Activated T-cell treated with anti-CD3 and anti-CD28 coated beads, Interleukin-2, amount 50 U/mL, for 4 hours (primary cell): Measurements from ENCODE around the gene AGPAT2. TPM values are rescaled to one million over a fixed set of nuclear protein-coding genes. Genes with fewer than 3 reads are reported as not detected.

ENCODE experiments used
- ATAC-seq, 2 donors: fragments of 200-7000 bp; cut with Tn5 transposase; one replicate each; pipeline ENCODE4 v1.10.0; 2021
- DNase-seq: peaks from one replicate; pipeline ENCODE4 v3.0.0-alpha.2; 2020
- H3K27me3 Mint-ChIP-seq: one replicate; pipeline ENCODE4 v1.8.0; 2021; ENCODE audit warnings: low read depth, mixed read lengths
- H3K36me3 Mint-ChIP-seq: one replicate; pipeline ENCODE4 v1.8.0; 2022; ENCODE audit warnings: mixed read lengths; ENCODE audit not compliant: insufficient read depth
- H3K4me1 Mint-ChIP-seq: one replicate; pipeline ENCODE4 v1.8.0; 2021; ENCODE audit warnings: low read depth, mixed read lengths
- H3K4me3 Mint-ChIP-seq: one replicate; pipeline ENCODE4 v1.8.0; 2021; ENCODE audit warnings: mild to moderate bottlenecking, moderate library complexity, mixed read lengths
- H3K9me3 Mint-ChIP-seq: one replicate; pipeline ENCODE4 v1.8.0; 2021; ENCODE audit warnings: mixed read lengths
- total RNA-seq, 3 donors: library from RNA; stranded (reverse); gene quantifications; one replicate each; pipeline ENCODE4 v1.2.1, GENCODE V29; 2021

AGPAT2 gene
- total RNA-seq, 3 donors from 2014 or later = 11.4 to 14.3 (median 11.7) TPM

DNA sequence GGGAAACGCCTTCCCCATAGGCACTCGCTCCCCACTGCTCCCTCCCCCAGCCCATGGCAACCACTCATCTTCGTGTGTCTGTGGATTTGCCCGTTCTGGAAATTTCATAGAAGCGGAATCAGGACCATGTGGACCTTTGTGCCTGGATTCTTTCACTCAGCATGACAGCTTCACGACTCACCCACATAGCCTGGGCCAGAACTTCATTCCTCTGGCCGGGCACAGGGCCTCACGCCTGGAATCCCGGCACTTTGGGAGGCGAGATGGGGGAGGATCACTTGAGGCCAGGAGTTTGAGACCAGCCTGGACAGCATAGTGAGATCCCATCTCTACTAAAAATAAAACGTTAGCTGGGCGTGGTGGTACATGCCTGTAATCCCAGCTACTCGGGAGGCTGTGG, 13.0 kb upstream of the AGPAT2 start:
- DNase-seq = no peak
- no peak for ATAC-seq
- Mint-ChIP-seq H3K4me3 (no peak overlapping the region), H3K9me3 (no peaks in the 10 kb centered on the region), H3K4me1 (peaks cover 18% of the 10 kb centered on the region), H3K36me3 (no peaks in the 10 kb centered on the region), H3K27me3 (peaks cover 16% of the 10 kb centered on the region)

DNA sequence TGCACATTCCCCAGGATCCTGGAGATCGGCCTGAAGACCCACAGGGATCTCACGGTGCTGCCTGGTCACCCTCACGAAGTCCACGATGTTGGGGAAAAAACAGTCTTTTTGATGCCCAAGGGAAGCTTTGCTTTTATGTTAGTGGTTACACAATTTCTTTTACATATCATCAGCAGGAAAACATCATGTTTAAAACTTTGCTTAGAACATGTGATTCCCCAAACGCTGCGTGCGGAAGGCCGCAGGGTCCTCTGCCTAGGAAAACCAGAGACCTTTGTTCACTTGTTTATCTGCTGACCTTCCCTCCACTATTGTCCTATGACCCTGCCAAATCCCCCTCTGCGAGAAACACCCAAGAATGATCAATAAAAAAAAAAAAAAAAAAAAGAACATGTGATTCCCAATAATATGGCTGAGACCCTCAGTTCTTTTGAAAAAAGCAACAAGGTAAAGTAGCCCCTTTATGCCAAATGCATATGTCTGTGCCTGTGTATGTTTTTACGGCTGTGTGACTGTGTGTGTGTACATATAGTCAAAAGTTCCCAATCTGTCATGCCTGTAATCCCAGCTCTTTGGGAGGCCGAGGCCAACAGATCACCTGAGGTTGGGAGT, 11.5 kb upstream of the AGPAT2 start:
- DNase-seq (no peak), ATAC-seq (no peak)
- Mint-ChIP-seq H3K9me3 (no peaks in the 10 kb centered on the region), H3K4me1 (peaks cover 18% of the 10 kb centered on the region), H3K27me3 (peaks cover 21% of the 10 kb centered on the region), H3K36me3 (no peaks in the 10 kb centered on the region), H3K4me3 (no peak overlapping the region)

DNA sequence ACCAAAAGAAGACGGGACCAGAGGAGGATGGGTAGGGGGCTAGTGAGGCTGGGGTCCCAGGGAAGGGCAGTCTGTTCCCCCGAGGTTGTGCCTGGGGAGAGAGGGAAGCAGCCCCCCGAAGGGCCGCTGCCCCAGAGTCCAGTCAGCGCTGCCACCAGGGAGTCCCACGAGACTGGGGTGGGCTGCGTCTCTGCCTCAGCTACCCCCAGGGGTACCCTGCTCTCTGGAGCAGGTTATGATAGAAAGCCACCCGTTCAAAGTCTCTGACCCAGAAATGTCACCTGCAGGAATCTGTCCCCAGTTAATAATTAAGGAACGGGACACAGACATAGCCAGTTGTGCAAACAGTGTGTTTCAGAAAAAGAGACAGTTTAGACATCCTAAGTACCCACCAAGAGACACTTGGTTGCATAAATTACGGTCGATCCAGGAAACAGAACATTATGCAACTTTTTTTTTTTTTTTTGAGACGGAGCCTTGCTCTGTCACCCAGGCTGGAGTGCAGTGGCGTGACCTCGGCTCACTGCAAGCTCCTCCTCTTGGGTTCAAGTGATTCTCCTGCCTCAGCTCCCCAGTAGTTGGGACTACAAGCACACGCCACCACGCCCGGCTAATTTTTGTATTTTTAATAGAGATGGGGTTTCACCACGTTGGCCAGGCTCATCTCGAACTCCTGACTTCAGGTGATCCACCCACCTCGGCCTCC, 10.7 kb upstream of the AGPAT2 start:
- no peak for DNase-seq
- Mint-ChIP-seq H3K9me3 (no peaks in the 10 kb centered on the region), H3K4me3 (no peak overlapping the region), H3K4me1 (peaks cover 18% of the 10 kb centered on the region), H3K36me3 (no peaks in the 10 kb centered on the region), H3K27me3 (peaks cover 23% of the 10 kb centered on the region)
- no peak for ATAC-seq

DNA sequence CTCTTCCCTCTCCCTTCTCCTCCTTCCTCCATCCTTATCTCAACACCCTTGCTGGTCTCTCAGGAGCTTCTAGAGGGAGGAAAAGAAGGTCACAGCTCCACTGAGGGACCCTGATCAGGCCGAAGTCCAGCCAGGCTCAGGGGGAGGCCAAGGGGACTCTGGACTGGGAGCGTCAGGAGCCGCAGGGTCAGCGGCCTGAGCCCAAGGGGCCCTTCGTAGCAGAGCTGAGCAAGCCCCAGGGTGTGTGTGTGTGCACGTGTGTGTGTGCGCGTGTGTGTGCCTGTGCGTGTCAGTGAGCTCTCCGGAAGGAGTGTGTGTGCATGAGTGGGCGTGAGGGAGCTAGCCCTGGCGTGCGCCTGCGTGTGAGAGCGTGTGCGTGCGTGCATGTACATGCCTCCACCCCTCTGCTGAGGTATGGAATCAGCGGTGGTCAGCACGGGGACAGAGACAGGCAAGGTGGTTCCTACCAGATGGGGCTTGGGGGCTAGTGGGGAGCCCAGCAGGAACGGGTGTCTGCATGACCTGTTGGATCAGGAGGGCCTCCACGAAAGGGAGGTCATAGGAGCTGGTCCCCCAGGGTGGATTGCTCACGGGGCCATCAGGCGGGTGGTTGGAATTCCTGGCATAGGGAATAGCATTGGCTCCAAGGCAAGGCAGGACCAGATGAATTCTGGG, 10.0 kb upstream of the AGPAT2 start:
- ATAC-seq (no peak), DNase-seq (no peak)
- H3K4me1 Mint-ChIP-seq = peaks cover 18% of the 10 kb centered on the region
- H3K9me3 Mint-ChIP-seq = no peaks in the 10 kb centered on the region
- H3K4me3 Mint-ChIP-seq = no peak overlapping the region
- no peaks in the 10 kb centered on the region for H3K36me3 Mint-ChIP-seq
- H3K27me3 Mint-ChIP-seq = peaks cover 23% of the 10 kb centered on the region

DNA sequence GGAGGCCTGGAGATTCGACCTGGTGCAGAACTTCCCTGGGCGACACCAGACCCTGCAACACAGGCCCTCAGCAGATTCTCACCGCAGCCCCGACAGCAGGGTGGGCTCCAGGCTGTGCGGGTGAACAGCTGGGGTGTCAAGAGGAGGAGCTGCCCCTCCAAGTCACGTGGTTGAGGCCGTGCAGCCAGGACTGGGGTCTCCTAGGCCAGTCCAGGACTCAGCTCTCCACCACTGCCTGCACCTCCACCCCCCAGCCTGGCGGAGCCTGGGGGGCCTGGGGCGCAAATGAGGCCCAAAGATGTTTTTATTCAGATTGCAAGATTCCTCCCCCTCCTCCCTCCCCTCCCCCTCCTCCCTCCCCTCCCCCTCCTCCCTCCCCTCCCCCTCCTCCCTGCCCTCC, 9.2 kb upstream of the AGPAT2 start:
- no peak overlapping the region for H3K4me3 Mint-ChIP-seq
- no peaks in the 10 kb centered on the region for H3K36me3 Mint-ChIP-seq
- no peak for DNase-seq
- peaks cover 23% of the 10 kb centered on the region for H3K27me3 Mint-ChIP-seq
- H3K9me3 Mint-ChIP-seq = no peaks in the 10 kb centered on the region
- peaks cover 15% of the 10 kb centered on the region for H3K4me1 Mint-ChIP-seq
- no peak for ATAC-seq

DNA sequence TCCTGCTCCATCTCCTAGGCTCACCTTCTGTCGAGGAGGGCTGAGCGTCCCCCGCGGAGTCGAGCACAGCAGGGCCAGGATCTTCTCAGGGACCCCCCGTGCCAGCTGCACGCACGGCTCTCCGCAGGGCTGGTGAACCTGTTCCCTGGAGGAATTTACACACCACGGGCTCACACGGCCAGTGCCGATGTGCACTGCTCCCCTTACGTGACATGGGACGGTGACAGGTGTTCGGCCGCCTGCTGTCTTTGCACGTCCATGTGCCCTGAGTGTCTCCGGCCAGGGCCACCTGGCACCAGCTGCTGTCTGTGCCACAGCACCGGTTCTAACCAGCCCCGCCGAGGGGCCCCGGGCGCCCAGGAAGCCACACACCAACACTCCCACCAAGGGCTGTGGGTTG, 8.7 kb upstream of the AGPAT2 start:
- no peak for ATAC-seq
- Mint-ChIP-seq H3K9me3 (no peaks in the 10 kb centered on the region), H3K36me3 (no peaks in the 10 kb centered on the region), H3K4me1 (peaks cover 10% of the 10 kb centered on the region), H3K27me3 (peaks cover 23% of the 10 kb centered on the region), H3K4me3 (no peak overlapping the region)
- DNase-seq = no peak

DNA sequence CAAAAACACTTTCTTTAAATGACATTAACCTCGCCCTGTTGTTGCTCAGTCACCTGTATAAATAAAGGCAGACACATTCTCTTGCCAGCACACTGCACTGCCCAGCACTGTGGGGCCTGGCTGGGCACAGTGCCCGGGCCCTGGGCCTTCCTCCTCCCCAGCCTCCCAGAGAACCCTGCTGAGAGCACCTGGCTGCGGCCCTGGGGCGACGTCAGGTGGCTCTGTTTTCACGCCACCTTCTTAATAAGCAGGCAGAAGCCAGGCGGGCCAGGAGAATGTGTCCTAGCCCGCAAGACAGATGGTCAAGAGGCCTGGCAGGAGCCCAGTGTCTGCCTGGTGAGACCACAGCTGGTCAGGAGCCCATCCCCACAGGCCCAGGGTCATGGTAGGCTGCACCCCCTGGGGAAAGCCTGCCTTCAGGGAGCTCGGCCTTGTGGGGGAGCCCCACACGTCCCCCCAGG, 8.2 kb upstream of the AGPAT2 start:
- Mint-ChIP-seq H3K36me3 (no peaks in the 10 kb centered on the region), H3K9me3 (no peaks in the 10 kb centered on the region), H3K4me1 (peaks cover 6% of the 10 kb centered on the region), H3K4me3 (no peak overlapping the region), H3K27me3 (peaks cover 23% of the 10 kb centered on the region)
- ATAC-seq (no peak), DNase-seq (no peak)

DNA sequence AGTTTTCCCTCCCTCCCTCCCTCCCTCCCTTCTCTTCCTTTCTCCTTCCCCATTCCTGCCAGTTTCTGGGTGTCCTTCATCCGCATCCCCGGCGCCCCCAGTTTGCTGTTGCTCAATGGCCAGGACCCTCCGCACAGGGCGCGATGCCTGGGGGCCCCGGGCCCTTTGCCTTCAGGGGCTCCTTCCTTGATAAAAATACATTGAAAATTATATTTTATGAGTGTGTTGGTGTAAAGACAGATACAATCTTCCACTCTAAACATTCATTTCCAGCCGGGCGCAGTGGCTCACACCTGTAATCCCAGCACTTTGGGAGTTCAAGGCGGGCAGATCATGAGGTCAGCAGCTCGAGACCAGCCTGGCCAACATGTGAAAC, 7.6 kb upstream of the AGPAT2 start:
- Mint-ChIP-seq H3K9me3 (no peaks in the 10 kb centered on the region), H3K27me3 (peaks cover 21% of the 10 kb centered on the region), H3K4me3 (no peak overlapping the region), H3K4me1 (peaks cover 2% of the 10 kb centered on the region), H3K36me3 (no peaks in the 10 kb centered on the region)
- DNase-seq = no peak
- ATAC-seq = no peak

DNA sequence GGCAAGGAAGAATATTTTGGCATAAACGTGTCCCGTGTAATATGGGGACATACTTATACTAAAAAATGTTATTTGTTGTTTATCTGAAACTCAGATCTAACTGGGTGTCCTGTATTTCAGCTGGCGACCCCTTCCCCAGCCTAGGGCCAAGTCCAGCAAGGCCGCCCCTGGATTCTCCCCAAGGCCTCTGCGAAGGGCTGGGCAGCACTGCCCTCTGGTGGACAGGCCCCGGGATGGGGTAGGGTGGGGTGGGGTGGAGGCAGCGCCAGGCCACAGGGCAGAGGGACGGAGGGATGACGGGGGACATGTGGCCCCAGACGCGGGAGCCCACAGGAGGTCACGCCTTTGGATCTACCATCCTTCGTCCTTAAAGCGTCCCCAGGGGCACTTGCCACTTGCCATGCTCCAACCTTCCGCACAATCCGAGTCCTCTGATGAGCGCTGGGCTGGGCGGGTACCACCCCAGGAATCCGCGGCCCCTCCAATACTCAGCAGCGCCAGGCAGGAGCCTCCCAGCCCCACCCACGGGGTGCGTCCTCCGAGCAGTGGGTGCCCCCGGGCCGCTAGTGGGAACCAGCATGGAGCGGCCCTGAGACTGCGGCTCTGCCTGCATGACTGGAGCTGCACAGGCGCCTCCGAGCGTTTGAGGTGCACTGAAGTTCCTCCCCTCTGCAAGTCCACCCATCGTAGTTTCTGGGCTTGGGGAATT, 7.1 kb upstream of the AGPAT2 start:
- peaks cover 21% of the 10 kb centered on the region for H3K27me3 Mint-ChIP-seq
- H3K4me1 Mint-ChIP-seq = peaks cover 2% of the 10 kb centered on the region
- H3K9me3 Mint-ChIP-seq = no peaks in the 10 kb centered on the region
- DNase-seq (no peak), ATAC-seq (peak; percentile 70 to 73)
- no peak overlapping the region for H3K4me3 Mint-ChIP-seq
- no peaks in the 10 kb centered on the region for H3K36me3 Mint-ChIP-seq

DNA sequence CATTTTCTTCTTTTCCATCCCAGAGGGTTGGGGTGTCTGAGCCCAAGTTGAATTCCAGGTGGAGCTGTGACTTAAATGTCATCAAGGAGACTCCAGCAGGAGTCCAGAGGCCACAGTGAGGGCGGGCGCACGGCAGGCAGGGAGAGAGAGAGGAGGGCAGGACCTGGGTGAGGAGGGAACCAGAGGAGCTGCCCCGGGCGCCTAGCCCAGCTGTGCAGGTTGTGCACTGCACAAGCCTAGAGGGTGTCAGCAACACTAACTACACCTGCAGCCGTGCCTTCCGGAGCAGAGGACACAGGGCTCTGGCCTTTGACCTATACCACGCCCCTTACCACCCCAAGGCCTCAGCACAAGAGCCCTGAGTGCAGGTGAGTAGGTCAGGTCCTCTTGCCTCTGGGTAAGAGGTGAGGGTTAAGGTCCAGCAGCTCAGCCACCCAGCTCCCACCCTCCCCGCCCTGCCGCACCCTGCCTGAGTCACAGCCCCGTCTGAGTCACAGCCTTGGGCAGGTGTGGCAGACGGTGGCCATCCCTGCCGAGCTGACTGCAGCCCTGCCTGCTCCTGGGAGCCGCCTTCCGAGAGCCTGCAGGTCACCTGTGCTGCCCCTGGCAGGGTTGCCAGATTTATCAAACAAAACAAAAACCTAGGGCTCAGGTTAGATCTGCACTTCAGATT, 6.4 kb upstream of the AGPAT2 start:
- H3K9me3 Mint-ChIP-seq = no peaks in the 10 kb centered on the region
- H3K4me1 Mint-ChIP-seq = peaks cover under 1% of the 10 kb centered on the region
- H3K36me3 Mint-ChIP-seq = no peaks in the 10 kb centered on the region
- ATAC-seq (peak; percentile 59 to 64), DNase-seq (no peak)
- H3K4me3 Mint-ChIP-seq = no peak overlapping the region
- peaks cover 20% of the 10 kb centered on the region for H3K27me3 Mint-ChIP-seq

DNA sequence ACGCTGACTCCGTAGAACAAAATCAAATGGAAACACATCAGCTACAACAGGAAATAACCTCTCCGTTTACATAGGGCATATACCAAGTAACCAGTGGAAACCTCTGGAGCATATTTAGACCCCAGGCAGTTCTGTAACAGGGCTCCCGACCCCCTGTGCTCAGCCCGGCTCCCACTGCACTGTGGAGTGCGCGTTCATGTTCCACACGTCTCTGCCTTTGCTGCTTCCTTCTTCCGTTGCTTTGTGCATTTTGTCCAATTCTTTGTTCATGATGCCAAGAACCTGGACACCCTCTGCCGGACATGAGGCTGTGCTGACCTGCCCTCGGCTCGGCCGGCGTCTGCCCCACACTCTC, 5.9 kb upstream of the AGPAT2 start:
- DNase-seq (no peak), ATAC-seq (no peak)
- H3K4me1 Mint-ChIP-seq = no peaks in the 10 kb centered on the region
- no peak overlapping the region for H3K4me3 Mint-ChIP-seq
- H3K9me3 Mint-ChIP-seq = no peaks in the 10 kb centered on the region
- no peaks in the 10 kb centered on the region for H3K36me3 Mint-ChIP-seq
- peaks cover 17% of the 10 kb centered on the region for H3K27me3 Mint-ChIP-seq

DNA sequence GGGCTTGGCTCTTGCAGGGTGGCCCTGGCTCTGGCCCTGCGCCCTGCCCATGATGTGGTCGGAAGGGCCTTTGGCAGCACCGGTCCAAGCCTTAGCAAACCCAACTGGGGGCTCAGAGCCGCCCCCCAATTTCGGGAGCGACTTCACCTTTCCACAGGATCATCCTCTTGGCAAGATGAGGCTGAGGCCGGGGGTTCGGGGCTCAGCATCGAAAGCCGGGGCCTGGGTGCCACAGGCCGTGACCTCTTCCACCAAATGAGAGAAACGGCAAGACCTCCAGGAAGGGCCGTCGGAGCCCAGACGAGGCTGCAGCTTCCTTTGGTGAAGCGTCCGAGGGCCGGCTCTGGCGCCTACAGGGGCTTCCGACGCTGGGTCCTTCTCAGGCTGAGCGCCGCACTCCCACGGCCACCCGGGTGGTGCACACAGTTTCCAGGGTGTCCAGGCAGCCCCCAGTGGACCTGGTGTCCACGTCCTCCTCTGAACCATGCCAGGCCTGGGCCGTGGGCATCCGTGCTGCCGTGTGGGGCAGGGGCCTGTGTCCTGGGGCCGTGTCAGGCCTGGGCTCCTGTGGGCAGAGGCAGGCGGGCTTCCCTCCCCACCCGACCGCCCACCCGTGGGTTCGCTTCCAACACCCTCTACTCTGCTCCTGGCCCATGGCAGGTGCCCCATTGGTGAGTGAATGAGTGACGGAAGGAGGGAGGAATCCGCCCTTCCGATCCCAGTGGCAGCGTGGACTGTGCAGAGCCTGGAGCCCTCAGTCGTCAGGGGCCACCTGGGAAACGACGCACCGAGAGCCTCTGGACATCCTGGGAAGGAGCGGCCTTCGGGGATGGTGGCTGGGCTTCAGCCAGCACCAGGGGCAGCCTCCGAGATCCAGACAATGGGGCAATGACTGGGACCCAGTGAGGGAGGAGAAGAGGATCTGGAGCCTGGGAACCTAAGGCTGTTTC, 5.2 kb upstream of the AGPAT2 start:
- no peaks in the 10 kb centered on the region for H3K9me3 Mint-ChIP-seq
- ATAC-seq = no peak
- peaks cover 12% of the 10 kb centered on the region for H3K27me3 Mint-ChIP-seq
- H3K36me3 Mint-ChIP-seq = no peaks in the 10 kb centered on the region
- DNase-seq = no peak
- H3K4me1 Mint-ChIP-seq = no peaks in the 10 kb centered on the region
- no peak overlapping the region for H3K4me3 Mint-ChIP-seq

DNA sequence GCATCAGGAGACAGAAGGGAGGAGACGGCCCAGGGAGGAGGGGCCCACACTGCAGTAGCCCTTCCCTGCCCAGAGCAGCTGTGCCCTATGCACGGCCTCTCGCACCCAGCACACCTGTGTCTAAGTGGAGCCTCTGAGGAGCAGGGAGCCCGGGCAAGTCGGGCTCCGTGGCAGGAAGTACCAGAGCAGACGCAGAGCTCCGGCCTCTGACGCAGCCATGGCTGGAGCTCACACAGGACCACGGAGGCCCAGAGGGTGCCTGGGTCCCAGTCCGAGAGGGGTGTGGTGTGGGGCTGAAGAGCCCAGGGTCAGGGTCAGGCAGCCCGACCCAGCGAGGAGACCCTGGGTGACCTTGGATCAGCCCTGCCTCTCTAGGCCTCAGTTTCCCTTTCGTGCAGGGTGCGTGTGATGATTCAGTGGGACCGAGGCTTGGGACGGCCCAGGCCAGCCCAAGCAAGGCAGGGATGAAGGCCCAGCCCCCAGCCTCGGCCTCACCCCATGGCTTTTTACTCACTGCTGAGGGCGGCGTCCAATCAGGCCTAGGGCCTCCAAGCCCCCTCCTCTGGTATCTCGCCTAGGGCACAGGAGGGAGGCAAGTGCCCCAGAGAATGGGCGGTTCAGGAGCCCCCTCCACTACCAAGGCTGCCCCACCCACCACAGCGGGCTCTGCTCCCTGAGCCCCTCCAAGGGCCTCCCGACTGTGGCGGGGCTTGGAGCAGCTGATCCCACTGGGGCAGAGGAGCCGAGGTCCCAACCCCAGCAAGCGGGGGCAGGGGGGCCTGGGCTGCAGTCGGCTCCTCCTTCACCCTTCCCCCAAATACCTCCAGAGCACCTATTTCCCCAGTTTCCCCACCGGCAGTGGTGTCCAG, 4.3 kb upstream of the AGPAT2 start:
- Mint-ChIP-seq H3K27me3 (peaks cover 10% of the 10 kb centered on the region), H3K4me1 (no peaks in the 10 kb centered on the region), H3K4me3 (no peak overlapping the region), H3K9me3 (no peaks in the 10 kb centered on the region), H3K36me3 (no peaks in the 10 kb centered on the region)
- no peak for DNase-seq
- ATAC-seq = no peak
